Hepatocyte (in vitro differentiated cells): ENCODE results near the gene GRM8. TPM values are rescaled to one million over a fixed set of nuclear protein-coding genes. Genes with fewer than 3 reads are reported as not detected.

Experiments used
- DNase-seq: peaks from one replicate; pipeline ENCODE4 v3.0.0-alpha.2; 2016; ENCODE audit warnings: low spot score
- H2AFZ ChIP-seq: fragments of 200-600 bp; sonication (generic); 2 replicates; pipeline ENCODE4 v1.6.0; 2016; ENCODE audit warnings: antibody characterized with exemption, mild to moderate bottlenecking
- H3K27ac ChIP-seq: fragments of 200-600 bp; sonication (generic); 2 replicates; pipeline ENCODE4 v1.5.1; 2016; ENCODE audit warnings: mild to moderate bottlenecking
- H3K27me3 ChIP-seq: fragments of 200-600 bp; sonication (generic); 2 replicates; pipeline ENCODE4 v1.6.1; 2016
- H3K36me3 ChIP-seq: fragments of 200-600 bp; sonication (generic); replicated peaks from 2 replicates; pipeline ENCODE4 v1.5.1; 2016; ENCODE audit warnings: low read depth; ENCODE audit not compliant: insufficient read depth
- H3K4me1 ChIP-seq: fragments of 200-600 bp; sonication (generic); 2 replicates; pipeline ENCODE4 v1.5.1; 2016; ENCODE audit warnings: mild to moderate bottlenecking, moderate library complexity; ENCODE audit not compliant: insufficient read depth
- H3K4me2 ChIP-seq: fragments of 200-600 bp; sonication (generic); 2 replicates; pipeline ENCODE4 v1.6.0; 2016
- H3K4me3 ChIP-seq: fragments of 200-600 bp; sonication (generic); 2 replicates; pipeline ENCODE4 v1.5.1; 2016; ENCODE audit warnings: mild to moderate bottlenecking
- H3K79me2 ChIP-seq: fragments of 200-600 bp; sonication (generic); 2 replicates; pipeline ENCODE4 v1.6.0; 2017; ENCODE audit warnings: mild to moderate bottlenecking
- H3K9me2 ChIP-seq: fragments of 200-600 bp; sonication (generic); replicated peaks from 2 replicates; pipeline ENCODE4 v1.6.0; 2017; ENCODE audit warnings: mild to moderate bottlenecking; ENCODE audit not compliant: insufficient read depth
- H3K9me3 ChIP-seq: fragments of 200-600 bp; sonication (generic); 2 replicates; pipeline ENCODE4 v1.5.1; 2016; ENCODE audit warnings: low read depth, mild to moderate bottlenecking
- H4K20me1 ChIP-seq: fragments of 200-600 bp; sonication (generic); 2 replicates; pipeline ENCODE4 v1.6.0; 2016; ENCODE audit warnings: mild to moderate bottlenecking; ENCODE audit not compliant: insufficient read depth, poor library complexity, severe bottlenecking
- CTCF ChIP-seq: fragments of 200-600 bp; sonication (generic); IDR thresholded peaks from 2 replicates; pipeline ENCODE4 v1.5.1; 2016; ENCODE audit warnings: antibody characterized with exemption, mild to moderate bottlenecking; ENCODE audit not compliant: poor library complexity
- EZH2 ChIP-seq: fragments of 200-600 bp; sonication (generic); IDR thresholded peaks from 2 replicates; pipeline ENCODE4 v1.6.1; 2016; ENCODE audit warnings: antibody characterized with exemption, mild to moderate bottlenecking, borderline replicate concordance
- EZH2phosphoT487 ChIP-seq: fragments of 200-600 bp; sonication (generic); IDR thresholded peaks from one replicate; pipeline ENCODE4 v1.6.1; 2018; ENCODE audit warnings: antibody characterized with exemption, mild to moderate bottlenecking, low read depth, moderate library complexity; ENCODE audit not compliant: unreplicated experiment, severe bottlenecking
- WGBS: methylation state at CpG from one replicate; pipeline ENCODE4 v1.1.6; 2016; ENCODE audit warnings: low lambda C conversion rate; ENCODE audit errors: missing lambda C conversion rate; 5-methylcytosine and 5-hydroxymethylcytosine counted together
- polyA plus RNA-seq: library from polyadenylated mRNA; unstranded; fragments of >200 nt; fragmentation: Nextera tagmentation; extraction: Ambion mirVana; gene quantifications from 2 replicates; pipeline ENCODE4 v1.2.1, GENCODE V29; 2016
- total RNA-seq: library from RNA; depleted of rRNA; stranded (reverse); fragments of >200 nt; gene quantifications from 2 replicates; pipeline ENCODE4 v1.2.3, GENCODE V29; 2014

Gene GRM8
- total and polyA plus RNA-seq, 2 experiments from 2014 or later, result 0.62 to 4.5 TPM

GRCh38 chr7:126426652-126427051, 826.1 kb downstream of the GRM8 start:
- Histone ChIP-seq H3K27ac (no peak overlapping the region), H3K9me2 (no peaks in the 10 kb centered on the region), H3K9me3 (no peaks in the 10 kb centered on the region), H3K4me3 (no peak overlapping the region), H3K4me2 (no peak overlapping the region), H4K20me1 (no peaks in the 10 kb centered on the region), H2AFZ (no peak overlapping the region), H3K36me3 (no peaks in the 10 kb centered on the region), H3K79me2 (no peaks in the 10 kb centered on the region), H3K4me1 (no peaks in the 10 kb centered on the region), H3K27me3 (no peaks in the 10 kb centered on the region)
- TF ChIP-seq EZH2 (no peak), CTCF (no peak)
- 100% methylated on average over 1 of the region's 1 CpG for WGBS
- DNase-seq, result no peak

GRCh38 chr7:126424985-126425384, 827.8 kb downstream of the GRM8 start:
- TF ChIP-seq EZH2, result no peak
- no peak for TF ChIP-seq CTCF
- no peak for TF ChIP-seq EZH2phosphoT487
- no peaks in the 10 kb centered on the region for H3K27me3 ChIP-seq
- DNase-seq, result no peak
- H3K4me3 ChIP-seq, result no peak overlapping the region
- H3K9me3 ChIP-seq, result no peaks in the 10 kb centered on the region
- H3K4me2 ChIP-seq, result no peak overlapping the region
- H3K79me2 ChIP-seq, result no peaks in the 10 kb centered on the region
- WGBS, result 95% methylated on average over 1 of the region's 1 CpG
- H3K9me2 ChIP-seq, result no peaks in the 10 kb centered on the region
- H2AFZ ChIP-seq, result no peak overlapping the region
- H3K27ac ChIP-seq, result no peak overlapping the region
- no peaks in the 10 kb centered on the region for H3K36me3 ChIP-seq
- H3K4me1 ChIP-seq, result no peaks in the 10 kb centered on the region
- no peaks in the 10 kb centered on the region for H4K20me1 ChIP-seq

GRCh38 chr7:126419047-126419446, 833.7 kb downstream of the GRM8 start:
- Histone ChIP-seq H3K9me2 (no peaks in the 10 kb centered on the region), H3K36me3 (no peaks in the 10 kb centered on the region), H3K9me3 (no peaks in the 10 kb centered on the region), H3K4me2 (no peak overlapping the region), H3K4me1 (no peaks in the 10 kb centered on the region), H3K4me3 (no peak overlapping the region), H3K27me3 (no peaks in the 10 kb centered on the region), H2AFZ (no peak overlapping the region), H4K20me1 (no peaks in the 10 kb centered on the region), H3K79me2 (no peaks in the 10 kb centered on the region), H3K27ac (no peak overlapping the region)
- WGBS, result 85% methylated on average over 4 of the region's 4 CpGs
- DNase-seq, result no peak
- TF ChIP-seq EZH2 (no peak), EZH2phosphoT487 (no peak), CTCF (no peak)

GRCh38 chr7:126411821-126412383, 840.8 kb downstream of the GRM8 start:
- Histone ChIP-seq H3K27ac (no peak overlapping the region), H3K4me1 (no peaks in the 10 kb centered on the region), H3K79me2 (no peaks in the 10 kb centered on the region), H3K4me2 (no peak overlapping the region), H3K4me3 (no peak overlapping the region), H2AFZ (no peak overlapping the region), H4K20me1 (no peaks in the 10 kb centered on the region), H3K36me3 (no peaks in the 10 kb centered on the region), H3K27me3 (no peaks in the 10 kb centered on the region), H3K9me2 (no peaks in the 10 kb centered on the region), H3K9me3 (no peaks in the 10 kb centered on the region)
- TF ChIP-seq EZH2phosphoT487 (no peak), CTCF (no peak), EZH2 (no peak)
- 87% methylated on average over 3 of the region's 3 CpGs for WGBS
- DNase-seq, result no peak
